Psoas muscle (tissue), 8 donors: ENCODE data around the gene SEMA3D. TPM values are rescaled to one million over a fixed set of nuclear protein-coding genes. Genes with fewer than 3 reads are reported as not detected.

Source experiments
- ATAC-seq, 4 donors: fragments of 200-7000 bp; cut with Tn5 transposase; one replicate each; pipeline ENCODE4 v1.9.1; 2020; ENCODE audit warnings: moderate library complexity in 3 of 4, mild to moderate bottlenecking in 2 of 4
- DNase-seq, 2 donors: peaks; one replicate each; pipeline ENCODE4 v3.0.0-alpha.2; 2020
- H3K27ac ChIP-seq: fragments of 200-600 bp; one replicate; pipeline ENCODE4 v1.8.0; 2022
- H3K27me3 ChIP-seq, 3 donors: fragments of 200-600 bp in 1 of 3; one replicate each; pipeline versions ENCODE4 v1.6.1 to v1.8.0; 2013 to 2022; ENCODE audit warnings: low read length in 2 of 3, mild to moderate bottlenecking in 2 of 3, moderate library complexity in 1 of 3; ENCODE audit not compliant: insufficient read depth in 3 of 3
- H3K36me3 ChIP-seq, 2 donors: fragments of 200-600 bp in 1 of 2; one replicate each; pipeline versions ENCODE4 v1.6.1 to v1.8.0; 2013 to 2022; ENCODE audit warnings: low read depth in 1 of 2, mild to moderate bottlenecking in 1 of 2, moderate library complexity in 1 of 2; ENCODE audit not compliant: insufficient read depth in 1 of 2
- H3K4me1 ChIP-seq: fragments of 200-600 bp; one replicate; pipeline ENCODE4 v1.8.0; 2022
- H3K4me3 ChIP-seq: fragments of 200-600 bp; one replicate; pipeline ENCODE4 v1.8.0; 2022; ENCODE audit warnings: mild to moderate bottlenecking
- H3K9me3 ChIP-seq: fragments of 200-600 bp; one replicate; pipeline ENCODE4 v1.8.0; 2022
- WGBS, 3 donors: extraction: QIAGEN DNeasy Blood & Tissue Kit; methylation state at CpG; one replicate each; pipeline versions ENCODE4 v1.1.6 to v1.1.7; 2013; 5-methylcytosine and 5-hydroxymethylcytosine counted together
- intact Hi-C, 2 donors: fragments of 100-400 bp; cut with DNase I; formaldehyde crosslinking; loops; one replicate each; pipeline versions ENCODE4 v1.11.0 to v1.14.2; 2022
- polyA plus RNA-seq, 3 donors: library from polyadenylated mRNA; stranded (reverse); fragments of 200-250 nt; gene quantifications; one replicate each; pipeline ENCODE4 v1.2.3, GENCODE V29; 2013
- total RNA-seq, 4 donors: library from RNA; stranded (reverse); fragmentation: NEBNext Ultra II Directional in 2 of 4; extraction: Animal tissue kit (Norgen Biotek cat#: 25700) in 2 of 4; gene quantifications; one replicate each; pipeline versions ENCODE4 v1.2.1 to v1.2.4, GENCODE V29; 2021 to 2023
- TF ChIP-seq, protein P1 (sequence below): fragments of 200-600 bp; IDR thresholded peaks from one replicate; pipeline ENCODE4 v1.8.0; 2022; ENCODE audit warnings: antibody characterized with exemption
- donor health status: healthy with polysubstance abuse.
- donor health status: DM: no; HTN: no; CAD: no; lungs with moderate emphysema.
- donor health status: Bipolar disorder and iron deficiency.
- donor health status: healthy.
- donor health status: DM: yes; HTN: yes; CAD: no.
- donor health status: DM: no; HTN: no; CAD: no.
- donor health status: DM: no; HTN: no; CAD: no.
- donor health status: DM: yes; HTN: yes; CAD: no.

Gene SEMA3D
- total and polyA plus RNA-seq, 7 donors = 0.01 to 0.28 (median 0.06) TPM; not detected in 1

DNA sequence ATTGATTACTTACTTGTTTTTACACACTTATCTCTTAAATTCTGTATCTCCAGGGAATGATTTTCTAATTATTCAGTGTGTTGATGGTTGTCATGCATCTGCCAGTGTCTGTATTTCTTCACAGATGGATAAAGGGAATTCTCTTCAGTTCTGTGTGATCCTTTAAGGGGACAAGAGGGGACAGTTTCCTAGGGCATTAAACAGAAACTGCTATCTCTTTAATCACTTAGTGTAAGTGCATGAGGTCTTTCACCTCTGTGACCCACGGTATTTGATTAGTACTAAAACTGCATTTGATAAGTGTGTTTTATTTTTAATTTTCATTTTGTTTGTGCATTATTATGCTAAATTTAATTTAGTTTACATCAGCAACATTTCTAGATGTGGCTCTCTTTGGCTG is 26.6 kb upstream of the SEMA3D start:
- TF ChIP-seq, protein P1, sequence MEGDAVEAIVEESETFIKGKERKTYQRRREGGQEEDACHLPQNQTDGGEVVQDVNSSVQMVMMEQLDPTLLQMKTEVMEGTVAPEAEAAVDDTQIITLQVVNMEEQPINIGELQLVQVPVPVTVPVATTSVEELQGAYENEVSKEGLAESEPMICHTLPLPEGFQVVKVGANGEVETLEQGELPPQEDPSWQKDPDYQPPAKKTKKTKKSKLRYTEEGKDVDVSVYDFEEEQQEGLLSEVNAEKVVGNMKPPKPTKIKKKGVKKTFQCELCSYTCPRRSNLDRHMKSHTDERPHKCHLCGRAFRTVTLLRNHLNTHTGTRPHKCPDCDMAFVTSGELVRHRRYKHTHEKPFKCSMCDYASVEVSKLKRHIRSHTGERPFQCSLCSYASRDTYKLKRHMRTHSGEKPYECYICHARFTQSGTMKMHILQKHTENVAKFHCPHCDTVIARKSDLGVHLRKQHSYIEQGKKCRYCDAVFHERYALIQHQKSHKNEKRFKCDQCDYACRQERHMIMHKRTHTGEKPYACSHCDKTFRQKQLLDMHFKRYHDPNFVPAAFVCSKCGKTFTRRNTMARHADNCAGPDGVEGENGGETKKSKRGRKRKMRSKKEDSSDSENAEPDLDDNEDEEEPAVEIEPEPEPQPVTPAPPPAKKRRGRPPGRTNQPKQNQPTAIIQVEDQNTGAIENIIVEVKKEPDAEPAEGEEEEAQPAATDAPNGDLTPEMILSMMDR = no peak
- no peak for ATAC-seq
- Histone ChIP-seq H3K36me3 (no peaks in the 10 kb centered on the region), H3K27me3 (no peaks in the 10 kb centered on the region), H3K9me3 (no peaks in the 10 kb centered on the region), H3K27ac (no peak overlapping the region), H3K4me1 (no peaks in the 10 kb centered on the region), H3K4me3 (no peak overlapping the region)
- DNase-seq = no peak
- WGBS, 3 donors = 71 to 76% (median 71%) methylated on average over 1 of the region's 1 CpG
- intact Hi-C loops = no loop called here

DNA sequence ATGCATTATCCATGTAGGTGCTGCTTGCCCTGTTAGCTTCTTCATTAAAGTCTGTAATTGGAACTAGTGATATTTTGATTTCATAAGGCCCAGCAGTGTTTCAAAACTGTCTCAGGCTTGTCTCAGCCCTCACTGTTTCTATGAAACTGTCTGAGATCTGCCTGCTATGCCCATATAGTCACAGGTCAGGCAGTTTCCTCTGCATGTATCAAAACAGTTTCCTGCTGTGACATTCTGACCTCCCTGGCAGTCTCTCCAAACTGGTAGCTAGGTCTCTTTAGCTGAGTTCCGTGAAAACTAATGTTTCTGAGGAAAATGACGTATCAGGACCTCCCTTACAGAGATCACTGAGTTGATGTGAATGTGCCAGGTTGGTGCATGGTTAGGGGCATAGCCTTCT is 18.9 kb upstream of the SEMA3D start:
- no peaks in the 10 kb centered on the region for H3K4me1 ChIP-seq
- 43 to 53% (median 44%) methylated on average over 2 of the region's 2 CpGs for WGBS, 3 donors
- no peak overlapping the region for H3K27ac ChIP-seq
- no peaks in the 10 kb centered on the region for H3K9me3 ChIP-seq
- H3K27me3 ChIP-seq = peaks cover 0 to 2% (median 0%) of the 10 kb centered on the region in 3 donors
- intact Hi-C loops = no loop called here
- no peak overlapping the region for H3K4me3 ChIP-seq
- TF ChIP-seq, protein P1 = no peak
- H3K36me3 ChIP-seq = no peaks in the 10 kb centered on the region
- ATAC-seq (no peak), DNase-seq (no peak)

DNA sequence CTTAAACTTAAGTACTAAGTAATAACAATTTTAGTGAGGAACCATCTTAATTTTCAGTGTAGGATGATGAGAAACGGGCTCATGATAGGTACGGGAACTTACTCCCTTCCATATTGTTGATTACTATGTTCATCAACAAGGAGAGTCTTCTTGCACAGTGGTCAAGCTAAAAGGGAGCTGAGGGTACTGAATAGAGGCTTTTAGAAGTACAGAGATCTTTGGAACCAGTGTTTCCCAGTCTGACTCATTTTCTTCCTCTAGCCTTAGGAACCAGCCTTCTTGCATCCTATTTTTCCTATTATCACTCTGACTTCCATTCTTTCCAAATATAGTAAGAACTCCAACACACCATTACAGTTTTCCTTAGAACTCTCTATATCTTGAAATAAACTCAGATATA is 17.6 kb upstream of the SEMA3D start:
- TF ChIP-seq, protein P1 = no peak
- Histone ChIP-seq H3K4me1 (no peaks in the 10 kb centered on the region), H3K27me3 (peaks cover 0 to 2% (median 0%) of the 10 kb centered on the region in 3 donors), H3K27ac (no peak overlapping the region), H3K9me3 (no peaks in the 10 kb centered on the region), H3K36me3 (no peaks in the 10 kb centered on the region), H3K4me3 (no peak overlapping the region)
- DNase-seq (no peak), ATAC-seq (no peak)
- intact Hi-C loops = no loop called here
- WGBS, 3 donors = 45 to 92% (median 81%) methylated on average over 2 of the region's 2 CpGs

DNA sequence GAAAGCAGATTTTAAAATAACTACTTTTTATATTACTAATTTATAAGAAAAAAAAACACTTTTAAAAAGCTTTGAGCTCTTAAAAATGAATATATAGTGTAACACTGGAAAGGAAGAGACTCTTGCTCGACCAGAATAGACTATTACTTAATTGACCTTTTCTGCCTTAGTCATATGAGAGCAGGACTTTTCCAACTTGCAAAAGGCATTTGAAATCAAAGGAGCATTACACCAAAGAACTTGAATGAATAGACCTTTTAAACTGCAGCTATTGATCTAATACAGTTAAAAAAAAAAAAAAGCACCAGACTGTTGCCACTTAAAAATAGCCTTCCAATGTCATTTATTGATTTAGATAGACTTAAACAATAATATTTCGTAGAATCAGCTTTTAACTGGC is 17.2 kb upstream of the SEMA3D start:
- TF ChIP-seq, protein P1 = no peak
- no peaks in the 10 kb centered on the region for H3K4me1 ChIP-seq
- no peaks in the 10 kb centered on the region for H3K36me3 ChIP-seq
- H3K9me3 ChIP-seq = no peaks in the 10 kb centered on the region
- intact Hi-C loops = no loop called here
- DNase-seq = no peak
- no peak for ATAC-seq
- H3K27ac ChIP-seq = no peak overlapping the region
- peaks cover 0 to 2% (median 0%) of the 10 kb centered on the region in 3 donors for H3K27me3 ChIP-seq
- WGBS, 3 donors = 64 to 77% (median 65%) methylated on average over 2 of the region's 2 CpGs
- no peak overlapping the region for H3K4me3 ChIP-seq

DNA sequence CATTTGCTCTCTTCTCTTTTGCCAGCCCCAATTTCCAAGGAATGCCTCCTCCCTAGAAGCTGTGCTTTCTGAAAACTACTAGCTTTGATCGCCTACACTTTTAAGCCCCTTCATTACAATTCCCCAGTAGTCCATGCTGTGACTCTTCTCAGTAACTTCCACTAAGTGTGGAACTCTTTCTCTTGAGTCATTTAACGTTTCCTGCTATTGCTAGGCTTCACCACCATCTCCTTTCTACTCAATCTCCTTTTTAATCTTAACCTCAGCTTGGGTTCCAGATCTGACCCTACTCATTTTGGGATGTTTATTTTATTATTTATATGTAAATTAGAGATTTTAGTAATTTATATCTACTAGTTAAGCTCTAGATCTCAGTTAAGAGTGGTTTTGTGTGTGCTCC is 14.4 kb upstream of the SEMA3D start:
- intact Hi-C loops = no loop called here

More for the DNA sequence above, 14.4 kb upstream of the SEMA3D start:
- DNase-seq = no peak
- H3K4me1 ChIP-seq = no peaks in the 10 kb centered on the region
- ATAC-seq = no peak
- H3K4me3 ChIP-seq = no peak overlapping the region
- H3K27ac ChIP-seq = no peak overlapping the region
- peaks cover 0 to 2% (median 0%) of the 10 kb centered on the region in 3 donors for H3K27me3 ChIP-seq
- TF ChIP-seq, protein P1 = no peak
- WGBS, 3 donors = 82 to 93% (median 90%) methylated on average over 2 of the region's 2 CpGs
- H3K36me3 ChIP-seq = no peaks in the 10 kb centered on the region
- no peaks in the 10 kb centered on the region for H3K9me3 ChIP-seq
